Retina (tissue), 1 donor: Measurements from ENCODE around the gene ZC3H12C.

Source experiments
- DNase-seq: peaks from one replicate; pipeline ENCODE4 v3.0.0-alpha.2; 2016

ZC3H12C gene

DNA sequence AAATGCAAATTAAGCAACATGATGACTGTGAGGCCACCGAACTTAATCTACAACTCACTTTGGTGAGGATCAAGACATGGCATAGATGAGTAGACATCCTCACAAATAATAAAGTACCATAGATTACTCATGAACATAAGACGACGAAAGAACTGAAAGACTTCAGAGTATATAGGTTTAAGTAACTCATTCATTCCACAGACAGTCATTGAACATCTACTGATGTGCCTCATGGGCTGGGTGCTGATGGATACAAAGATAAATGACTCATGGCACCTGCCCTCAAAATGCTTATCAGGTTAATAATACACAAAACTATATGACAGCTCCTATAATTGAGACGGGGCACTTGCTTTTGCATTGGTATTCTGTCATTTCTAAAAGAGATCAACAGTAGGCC lies 63.3 kb downstream of the ZC3H12C start:
- no peak for DNase-seq

GRCh38 chr11:110158317-110159200 lies 65.4 kb downstream of the ZC3H12C start:
- DNase-seq: no peak

GRCh38 chr11:110159476-110159875 lies 66.3 kb downstream of the ZC3H12C start:
- no peak for DNase-seq

DNA sequence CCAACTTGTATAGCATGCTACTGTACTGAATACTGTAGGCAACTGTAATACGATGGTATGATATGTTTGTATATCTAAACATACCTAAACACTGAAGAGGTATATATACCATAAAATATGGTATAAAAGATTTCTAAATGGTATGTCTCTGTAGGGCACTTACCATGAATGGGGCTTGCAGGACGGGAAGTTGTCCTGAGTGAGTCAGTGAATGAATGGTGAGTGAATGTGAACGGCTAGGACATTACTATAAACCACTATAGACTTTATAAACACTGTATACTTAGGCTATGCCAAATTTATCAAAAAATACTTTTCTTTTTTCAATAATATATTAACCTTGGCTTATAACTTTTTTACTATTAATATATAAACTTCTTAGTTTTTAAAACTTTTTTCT lies 66.8 kb downstream of the ZC3H12C start:
- DNase-seq: no peak

DNA sequence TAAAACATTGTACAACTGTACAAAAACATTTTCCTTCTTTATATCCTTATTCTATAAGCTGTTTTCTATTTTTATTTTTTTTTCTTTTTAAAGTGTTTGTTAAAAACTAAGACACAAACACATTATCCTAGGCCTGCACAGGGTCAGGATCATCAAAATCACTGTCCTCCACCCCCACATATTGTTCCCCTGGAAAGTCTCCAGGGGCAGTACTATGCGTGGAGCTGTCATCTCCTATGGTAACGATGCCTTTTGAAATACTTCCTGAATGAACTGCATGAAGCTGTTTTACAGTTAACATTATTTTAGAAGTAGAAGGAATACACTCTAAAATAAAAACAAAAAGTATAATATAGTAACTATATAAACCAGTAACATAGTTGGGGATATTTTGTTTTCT lies 67.2 kb downstream of the ZC3H12C start:
- DNase-seq: no peak

- DNase-seq: no peak
These were observed 67.9 kb downstream of the ZC3H12C start for GRCh38 chr11:110161061-110161460.

- no peak for DNase-seq
These were observed 69.0 kb downstream of the ZC3H12C start for GRCh38 chr11:110162216-110162615.

DNA sequence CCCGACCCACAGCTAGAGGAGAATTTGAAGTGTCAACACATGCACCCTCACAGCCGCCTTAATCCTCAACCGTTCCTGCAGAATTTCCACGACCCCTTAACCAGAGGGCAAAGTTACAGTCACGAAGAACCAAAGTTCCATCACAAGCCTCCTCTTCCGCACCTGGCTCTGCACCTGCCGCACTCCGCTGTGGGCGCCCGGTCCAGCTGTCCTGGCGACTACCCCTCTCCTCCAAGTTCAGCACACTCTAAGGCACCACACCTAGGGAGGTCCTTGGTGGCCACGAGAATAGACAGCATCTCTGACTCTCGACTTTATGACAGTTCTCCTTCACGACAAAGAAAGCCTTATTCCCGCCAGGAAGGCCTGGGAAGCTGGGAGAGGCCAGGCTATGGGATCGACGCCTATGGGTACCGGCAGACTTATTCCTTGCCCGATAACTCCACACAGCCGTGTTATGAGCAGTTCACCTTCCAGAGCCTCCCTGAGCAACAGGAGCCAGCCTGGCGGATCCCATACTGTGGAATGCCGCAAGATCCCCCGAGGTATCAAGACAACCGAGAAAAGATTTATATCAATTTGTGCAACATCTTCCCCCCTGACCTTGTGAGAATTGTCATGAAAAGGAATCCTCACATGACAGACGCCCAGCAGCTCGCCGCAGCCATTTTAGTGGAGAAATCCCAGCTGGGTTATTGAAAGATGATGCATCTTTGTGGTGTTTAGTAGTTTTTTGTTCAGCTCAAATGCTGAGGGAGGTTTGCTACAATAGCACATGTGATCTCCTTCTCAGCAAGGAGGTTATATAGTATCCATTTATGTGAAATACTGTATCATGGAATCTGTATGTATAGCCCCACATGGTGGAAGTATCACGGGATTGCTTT lies 72.1 kb downstream of the ZC3H12C start:
- no peak for DNase-seq

- DNase-seq: no peak
These were observed 75.0 kb downstream of the ZC3H12C start for GRCh38 chr11:110168033-110168803.

DNA sequence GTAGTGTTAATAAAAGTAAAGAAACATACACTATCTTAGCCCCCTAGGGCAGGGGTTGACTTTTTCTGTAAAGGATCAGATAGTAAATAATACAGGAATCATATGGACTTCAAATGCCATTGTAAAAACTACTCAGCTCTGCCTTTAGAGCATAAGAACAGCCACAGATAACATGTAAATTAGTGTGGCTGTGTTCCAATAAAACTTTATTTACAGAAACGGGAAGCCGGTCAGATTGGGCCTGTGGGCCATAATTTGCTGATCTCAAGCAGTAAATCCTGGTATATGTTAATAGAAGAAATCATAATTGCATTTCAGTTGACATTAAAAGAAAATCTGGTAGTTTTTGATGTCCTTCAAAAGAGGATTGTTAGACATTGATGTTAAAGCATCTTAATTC lies 76.5 kb downstream of the ZC3H12C start:
- DNase-seq: no peak

DNA sequence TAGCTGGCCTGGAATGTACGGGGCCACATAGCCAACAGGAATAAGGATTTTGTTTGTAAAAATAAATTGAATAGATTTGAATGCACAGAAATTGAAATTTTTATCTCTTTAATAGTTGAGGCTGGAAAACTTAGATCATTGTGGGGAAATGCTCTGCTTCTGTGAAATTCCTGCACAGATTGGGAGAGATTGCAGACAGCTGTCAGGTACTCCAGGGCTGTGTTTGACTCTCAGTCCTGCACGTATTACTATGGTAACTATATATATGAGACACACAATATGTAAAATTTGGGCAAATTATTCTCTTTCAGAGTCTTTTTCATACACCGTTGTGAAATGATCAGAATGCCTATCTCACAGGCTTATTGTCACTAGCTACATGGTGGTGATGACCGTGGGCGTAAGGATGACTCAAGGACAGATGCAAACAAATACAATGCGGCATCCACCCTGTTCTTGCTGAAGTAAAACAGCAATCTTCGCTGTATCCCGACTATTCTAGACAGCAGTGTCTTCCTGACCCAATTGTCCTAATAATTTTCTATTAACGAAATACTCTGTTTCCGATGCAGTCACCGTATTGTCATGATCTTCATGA lies 79.4 kb downstream of the ZC3H12C start:
- DNase-seq: no peak

- DNase-seq: peak; percentile 79
These were observed 80.8 kb downstream of the ZC3H12C start for GRCh38 chr11:110173811-110174644.

DNA sequence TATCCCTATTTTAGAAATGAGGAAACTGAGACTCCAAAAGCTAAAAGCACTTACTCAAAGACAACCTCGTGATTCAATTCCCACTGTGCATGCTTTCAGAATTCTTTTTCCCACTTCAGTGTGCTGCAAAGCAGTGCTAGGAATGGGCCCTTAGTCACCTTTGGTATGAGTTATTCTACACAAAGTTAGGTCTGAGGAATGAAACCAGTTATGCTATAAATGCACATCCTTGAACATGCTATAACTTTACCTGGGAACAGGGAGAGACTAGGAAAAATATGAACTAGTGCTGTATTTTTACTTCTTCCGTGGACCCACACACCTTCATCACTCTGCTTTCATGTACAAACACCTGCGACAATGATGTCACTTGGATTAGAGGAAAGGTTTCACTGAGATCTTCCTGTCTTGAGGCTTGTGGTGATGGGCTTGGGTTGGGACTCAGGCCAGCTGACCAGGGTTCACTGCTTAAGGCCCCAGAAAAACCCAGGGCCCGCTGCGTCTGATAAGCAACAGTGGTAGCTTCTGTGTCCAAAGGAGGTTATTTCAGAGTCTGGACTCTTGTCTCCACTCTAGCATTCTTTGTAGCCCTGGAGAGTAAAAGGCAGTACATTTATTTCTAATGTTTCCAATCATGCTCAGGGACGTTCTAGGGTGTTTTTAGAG lies 81.6 kb downstream of the ZC3H12C start:
- DNase-seq: no peak

GRCh38 chr11:110176366-110177085 lies 83.3 kb downstream of the ZC3H12C start:
- DNase-seq: no peak

GRCh38 chr11:110177086-110177456 lies 83.9 kb downstream of the ZC3H12C start:
- no peak for DNase-seq

DNA sequence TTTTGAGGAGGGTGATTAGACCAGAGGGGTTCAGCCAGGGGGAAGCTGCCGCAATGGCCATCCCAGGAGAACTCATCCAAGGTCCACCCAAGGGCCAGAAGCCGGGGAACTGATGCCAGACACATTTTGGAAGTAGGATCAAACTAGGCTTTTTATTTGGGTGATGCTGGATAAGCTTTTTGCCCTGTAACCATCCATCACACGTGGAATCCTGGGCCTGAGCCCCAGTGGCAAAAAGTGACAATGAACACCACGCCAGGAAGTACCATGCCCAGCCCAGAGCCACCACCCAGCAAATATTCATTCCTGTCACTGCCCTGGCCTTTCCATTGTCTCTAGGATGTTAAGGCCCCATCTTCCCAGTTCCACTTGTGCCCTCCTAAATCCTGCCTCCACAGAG lies 85.9 kb downstream of the ZC3H12C start:
- no peak for DNase-seq

GRCh38 chr11:110182886-110183285 lies 89.7 kb downstream of the ZC3H12C start:
- no peak for DNase-seq

DNA sequence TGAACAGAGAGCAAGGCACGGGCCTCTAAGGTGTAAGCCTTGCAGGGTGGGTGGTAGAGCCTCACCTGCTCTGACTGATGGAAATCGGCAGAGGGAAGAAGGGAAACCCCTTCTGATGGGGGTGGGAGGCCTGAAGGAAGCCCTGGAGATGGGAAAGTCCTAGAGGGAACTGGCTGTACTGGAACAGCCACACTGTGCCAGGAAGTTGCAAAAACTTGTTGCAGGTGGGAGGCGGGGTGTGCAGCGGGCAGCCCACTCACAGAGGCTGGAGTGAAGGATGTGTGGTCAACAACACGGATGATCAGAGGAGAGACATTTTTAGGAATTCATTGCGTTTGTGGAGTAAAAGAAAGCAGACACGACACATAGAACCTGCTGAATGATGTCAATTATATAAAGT lies 91.3 kb downstream of the ZC3H12C start:
- DNase-seq: no peak

- DNase-seq: peak; percentile 43
These were observed 92.0 kb downstream of the ZC3H12C start for GRCh38 chr11:110185121-110185591.

- no peak for DNase-seq
These were observed 92.4 kb downstream of the ZC3H12C start for GRCh38 chr11:110185599-110185998.
